Vagina (tissue), 2 donors: ENCODE measurements around the gene SGK1.
"Not testable (repeated sequence)": the region's sequence is repeated elsewhere in the genome, so short reads cannot be mapped to it uniquely, and the experiment has no call there.

ENCODE experiments used
- CTCF ChIP-seq, 3 experiments: fragments of 450-650 bp in 2 of 3; fragments of 200-600 bp in 1 of 3; sonication (generic) in 1 of 3; IDR thresholded peaks; one replicate each; pipeline ENCODE4 v1.5.1; 2017 to 2019; ENCODE audit warnings: antibody characterized with exemption in 3 of 3, mild to moderate bottlenecking in 2 of 3, moderate library complexity in 2 of 3
- POLR2A ChIP-seq, 2 donors: fragments of 450-650 bp; IDR thresholded peaks; one replicate each; pipeline ENCODE4 v1.6.1; 2017; ENCODE audit warnings: antibody characterized with exemption in 2 of 2, mild to moderate bottlenecking in 2 of 2, moderate library complexity in 2 of 2

- TF ChIP-seq CTCF, POLR2A (IDR thresholded peaks at IDR 0.05): not testable (repeated sequence)
These were observed 1.8 kb upstream of the SGK1 start for GRCh38 chr6:134319686-134320085.
